Measurements from ENCODE around the gene FAM219B.

DNA sequence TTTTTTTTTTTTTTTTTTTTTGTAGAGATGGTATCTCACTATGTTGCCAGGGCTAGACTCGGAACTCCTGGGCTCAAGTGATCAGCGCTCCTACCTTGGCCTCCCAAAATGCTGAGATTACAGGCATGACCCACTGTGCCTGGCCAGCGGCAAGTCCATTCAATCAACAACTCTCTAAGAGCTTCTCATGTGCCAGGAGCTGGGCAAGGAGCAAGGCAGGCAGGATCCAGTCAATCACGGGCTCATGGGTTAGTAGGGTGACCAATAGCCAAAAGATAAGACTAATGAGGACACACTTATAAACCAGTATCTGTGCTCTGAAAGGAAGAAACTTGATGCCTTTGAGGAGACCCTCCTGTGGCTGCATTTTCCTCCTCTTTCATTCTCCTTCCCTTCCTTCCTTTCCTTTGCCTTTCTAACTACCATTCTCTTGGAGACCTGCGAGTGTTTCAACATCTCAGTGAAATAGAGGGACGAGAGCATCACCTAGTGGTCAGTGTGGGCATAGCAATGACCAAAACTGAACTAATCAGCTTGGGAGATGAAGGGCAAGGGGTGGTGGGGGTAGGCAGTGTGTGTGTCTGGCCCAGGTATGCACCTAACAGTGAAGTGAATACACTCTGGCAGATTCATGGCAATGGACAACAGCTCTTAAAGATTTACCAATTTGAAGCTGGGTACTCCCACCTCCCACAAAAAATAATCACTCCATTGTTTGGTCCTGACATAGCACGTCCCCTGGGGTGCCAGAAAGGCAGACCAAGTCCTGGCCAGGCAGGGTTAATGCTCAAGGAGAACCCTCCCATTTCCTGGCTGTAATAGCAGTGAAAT, 43.6 kb upstream of the FAM219B start:
- TF ChIP-seq, protein P1, sequence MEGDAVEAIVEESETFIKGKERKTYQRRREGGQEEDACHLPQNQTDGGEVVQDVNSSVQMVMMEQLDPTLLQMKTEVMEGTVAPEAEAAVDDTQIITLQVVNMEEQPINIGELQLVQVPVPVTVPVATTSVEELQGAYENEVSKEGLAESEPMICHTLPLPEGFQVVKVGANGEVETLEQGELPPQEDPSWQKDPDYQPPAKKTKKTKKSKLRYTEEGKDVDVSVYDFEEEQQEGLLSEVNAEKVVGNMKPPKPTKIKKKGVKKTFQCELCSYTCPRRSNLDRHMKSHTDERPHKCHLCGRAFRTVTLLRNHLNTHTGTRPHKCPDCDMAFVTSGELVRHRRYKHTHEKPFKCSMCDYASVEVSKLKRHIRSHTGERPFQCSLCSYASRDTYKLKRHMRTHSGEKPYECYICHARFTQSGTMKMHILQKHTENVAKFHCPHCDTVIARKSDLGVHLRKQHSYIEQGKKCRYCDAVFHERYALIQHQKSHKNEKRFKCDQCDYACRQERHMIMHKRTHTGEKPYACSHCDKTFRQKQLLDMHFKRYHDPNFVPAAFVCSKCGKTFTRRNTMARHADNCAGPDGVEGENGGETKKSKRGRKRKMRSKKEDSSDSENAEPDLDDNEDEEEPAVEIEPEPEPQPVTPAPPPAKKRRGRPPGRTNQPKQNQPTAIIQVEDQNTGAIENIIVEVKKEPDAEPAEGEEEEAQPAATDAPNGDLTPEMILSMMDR (IDR thresholded peaks at IDR 0.05) = peak; percentile 96 to 99 (median 99)
- TF ChIP-seq POLR2A (IDR thresholded peaks at IDR 0.05) = no peak
